HepG2 (cell line): Measurements from ENCODE around the gene GLYATL3. TPM values are rescaled to one million over a fixed set of nuclear protein-coding genes. Genes with fewer than 3 reads are reported as not detected.

Experiments used
- ATF1 ChIP-seq: IDR thresholded peaks from 2 replicates; pipeline ENCODE4 v1.6.1; 2016; ENCODE audit warnings: mild to moderate bottlenecking, control low read depth
- ATF3 ChIP-seq: sonication (generic); formaldehyde crosslinking; IDR thresholded peaks from 2 replicates; pipeline ENCODE4 v1.4.0; 2020; ENCODE audit warnings: missing genetic modification reagents
- CENPT ChIP-seq: sonication (generic); formaldehyde crosslinking; IDR thresholded peaks from 2 replicates; pipeline ENCODE4 v1.8.0; 2022; ENCODE audit warnings: low read depth, mild to moderate bottlenecking, moderate library complexity, missing genetic modification reagents
- CHD4 ChIP-seq: fragments of 200-600 bp; sonication (generic); IDR thresholded peaks from 2 replicates; pipeline ENCODE4 v1.7.0; 2017; ENCODE audit warnings: mild to moderate bottlenecking, low read length, borderline replicate concordance
- ETV5 ChIP-seq: IDR thresholded peaks from 2 replicates; pipeline ENCODE4 v1.6.1; 2018; ENCODE audit warnings: missing biosample characterization, missing genetic modification reagents, inconsistent platforms, borderline replicate concordance
- FOXP1 ChIP-seq, 2 experiments: fragments of 450-650 bp in 1 of 2; IDR thresholded peaks; 2 replicates each; pipeline ENCODE4 v1.6.1; 2017 to 2018; ENCODE audit warnings: antibody characterized with exemption in 1 of 2
- HMGXB3 ChIP-seq: sonication (generic); formaldehyde crosslinking; IDR thresholded peaks from 2 replicates; pipeline ENCODE4 v1.4.0; 2020; ENCODE audit warnings: missing genetic modification reagents, borderline replicate concordance
- MZF1 ChIP-seq: sonication (generic); formaldehyde crosslinking; IDR thresholded peaks from 2 replicates; pipeline ENCODE4 v1.8.1; 2023; ENCODE audit warnings: mild to moderate bottlenecking, missing genetic modification reagents, borderline replicate concordance
- NFKBIZ ChIP-seq: IDR thresholded peaks from 2 replicates; pipeline ENCODE4 v1.6.1; 2018; ENCODE audit warnings: missing genetic modification reagents, missing compliant biosample characterization
- NR2F6 ChIP-seq, 2 experiments: IDR thresholded peaks; 2 replicates each; pipeline ENCODE4 v1.6.1; 2016; ENCODE audit warnings: antibody characterized with exemption in 1 of 2, mild to moderate bottlenecking in 1 of 2
- PHF8 ChIP-seq: sonication (generic); formaldehyde crosslinking; IDR thresholded peaks from 2 replicates; pipeline ENCODE4 v1.5.0; 2020; ENCODE audit warnings: missing genetic modification reagents
- REXO4 ChIP-seq: sonication (generic); formaldehyde crosslinking; IDR thresholded peaks from 2 replicates; pipeline ENCODE4 v1.8.0; 2022; ENCODE audit warnings: missing genetic modification reagents, mild to moderate bottlenecking, borderline replicate concordance
- SIX4 ChIP-seq: sonication (generic); formaldehyde crosslinking; IDR thresholded peaks from 2 replicates; pipeline ENCODE4 v1.4.0; 2020; ENCODE audit warnings: missing genetic modification reagents
- SP140L ChIP-seq: sonication (generic); formaldehyde crosslinking; IDR thresholded peaks from 2 replicates; pipeline ENCODE4 v1.4.0; 2020; ENCODE audit warnings: missing genetic modification reagents, borderline replicate concordance
- TBX3 ChIP-seq: fragments of 450-650 bp; IDR thresholded peaks from 2 replicates; pipeline ENCODE4 v1.6.1; 2017; ENCODE audit warnings: antibody characterized with exemption, mild to moderate bottlenecking, inconsistent platforms, borderline replicate concordance
- ZFP1 ChIP-seq: IDR thresholded peaks from 2 replicates; pipeline ENCODE4 v1.6.1; 2016
- ZGPAT ChIP-seq: IDR thresholded peaks from 2 replicates; pipeline ENCODE4 v1.6.1; 2016; ENCODE audit warnings: mild to moderate bottlenecking
- ZNF232 ChIP-seq: sonication (generic); formaldehyde crosslinking; IDR thresholded peaks from 2 replicates; pipeline ENCODE4 v1.4.0; 2020; ENCODE audit warnings: missing genetic modification reagents, borderline replicate concordance
- ZNF263 ChIP-seq: sonication (generic); formaldehyde crosslinking; IDR thresholded peaks from 2 replicates; pipeline ENCODE4 v1.4.0; 2020; ENCODE audit warnings: missing genetic modification reagents
- ZNF44 ChIP-seq: sonication (generic); formaldehyde crosslinking; IDR thresholded peaks from 2 replicates; pipeline ENCODE4 v1.5.1; 2020; ENCODE audit warnings: mild to moderate bottlenecking, missing genetic modification reagents
- ZNF614 ChIP-seq: IDR thresholded peaks from 2 replicates; pipeline ENCODE4 v1.6.1; 2018; ENCODE audit warnings: missing biosample characterization, missing genetic modification reagents, inconsistent platforms, borderline replicate concordance
- ZNF878 ChIP-seq: sonication (generic); formaldehyde crosslinking; IDR thresholded peaks from 2 replicates; pipeline ENCODE4 v1.8.1; 2023; ENCODE audit warnings: mild to moderate bottlenecking, missing genetic modification reagents, moderate library complexity
- polyA plus RNA-seq, 8 experiments: library from polyadenylated mRNA; depleted of rRNA in 3 of 8; stranded (reverse) in 7 of 8; unstranded in 1 of 8; fragments of >200 nt; fragmentation: Illumina TruSeq in 4 of 8; extraction: Trizol in 4 of 8; gene quantifications; 2 replicates each; pipeline versions ENCODE4 v1.2.1 to v1.2.3, GENCODE V29; 2011 to 2016; ENCODE audit warnings: low read depth in 4 of 8, missing spikeins in 1 of 8, mixed read lengths in 1 of 8; ENCODE audit not compliant: insufficient read depth in 1 of 8
- total RNA-seq, 5 experiments: library from RNA; depleted of rRNA; stranded (reverse); fragments of >200 nt; fragmentation: Illumina TruSeq; extraction: Trizol; gene quantifications; 2 replicates each; pipeline ENCODE4 v1.2.3, GENCODE V29; 2016; ENCODE audit warnings: low read depth in 1 of 5

Gene GLYATL3
- total and polyA plus RNA-seq, 2 of the 13 experiments (the other 11 are each of a cell fraction or from before 2014, with no cell fraction given), result 0.05 TPM; not detected in 1

- no peak for TF ChIP-seq SP140L (CRISPR knock-in tag)
- peak; percentile 41; the same call in 1 of the 2 replicates for TF ChIP-seq NR2F6 (IDR thresholded peaks at IDR 0.05)
- 0 out of 2 replicates have a peak, but pooled peaks have one; percentile 7 for TF ChIP-seq NR2F6 (CRISPR knock-in tag; IDR thresholded peaks at IDR 0.05)
- TF ChIP-seq ZNF263 (CRISPR knock-in tag), result no peak
- no peak for TF ChIP-seq REXO4 (CRISPR knock-in tag)
- peak; percentile 78; the same call in 1 of the 2 replicates for TF ChIP-seq TBX3
- 0 out of 2 replicates have a peak, but pooled peaks have one; percentile 40 for TF ChIP-seq ZNF878 (CRISPR knock-in tag)
- TF ChIP-seq ZNF44 (CRISPR knock-in tag), result no peak
- no peak for TF ChIP-seq ZNF232
- no peak for TF ChIP-seq CENPT
- no peak for TF ChIP-seq PHF8 (CRISPR knock-in tag)
- TF ChIP-seq CHD4, result no peak
- no peak for TF ChIP-seq MZF1
- TF ChIP-seq ETV5, result peak; percentile 82
- TF ChIP-seq ZFP1 (CRISPR knock-in tag), result no peak
- TF ChIP-seq ZGPAT (CRISPR knock-in tag), result peak; percentile 78
- TF ChIP-seq NFKBIZ (CRISPR knock-in tag), result peak; percentile 47; the same call in 1 of the 2 replicates
- TF ChIP-seq FOXP1 (IDR thresholded peaks at IDR 0.05), result no peak
- TF ChIP-seq FOXP1 (CRISPR knock-in tag; IDR thresholded peaks at IDR 0.05), result peak; percentile 66; the same call in 1 of the 2 replicates
- no peak for TF ChIP-seq SIX4
- peak; percentile 80 for TF ChIP-seq ATF3
- TF ChIP-seq ZNF614 (CRISPR knock-in tag), result peak; percentile 77; the same call in 1 of the 2 replicates
- no peak for TF ChIP-seq HMGXB3 (CRISPR knock-in tag)
- TF ChIP-seq ATF1 (CRISPR knock-in tag), result 0 out of 2 replicates have a peak, but pooled peaks have one; percentile 47
These were observed 56.7 kb downstream of the GLYATL3 start (continued) for GRCh38 chr6:49556429-49556837.
